ENCODE data around the gene SERTM1. TPM values are rescaled to one million over a fixed set of nuclear protein-coding genes. Genes with fewer than 3 reads are reported as not detected.

Gene SERTM1
- total RNA-seq, 1 experiment from 2014 or later: 0.24 TPM

- WGBS (ENCODE audit: extremely low coverage, insufficient read length, low lambda C conversion rate): no CpG with 5 or more reads among the region's 33 CpGs
- Histone ChIP-seq H3K14ac (ENCODE audit: insufficient read depth, low read length) (no peak overlapping the region), H4K20me1 (ENCODE audit: control insufficient read depth, insufficient read depth, insufficient read length) (no peaks in the 10 kb centered on the region), H3K27me3 (ENCODE audit: insufficient read depth, low read length) (peaks cover 21% of the 10 kb centered on the region; the same call in 1 of the 2 replicates), H3K4ac (ENCODE audit: low read depth, low read length) (no peak overlapping the region), H3T11ph (ENCODE audit: low read length) (no peak overlapping the region), H3K18ac (ENCODE audit: insufficient read length, low read depth, low read length) (no peak overlapping the region), H4K5ac (ENCODE audit: insufficient read length, low read depth, low read length) (no peak overlapping the region), H3K4me2 (ENCODE audit: insufficient read depth, insufficient read length, low read length) (peak overlapping the region; percentile 91), H4K8ac (replicated peaks; ENCODE audit: insufficient read length, low read depth, low read length) (no peak overlapping the region), H3K79me1 (ENCODE audit: insufficient read depth, low read depth, low read length, poor library complexity, severe bottlenecking) (no peaks in the 10 kb centered on the region), H2BK12ac (ENCODE audit: insufficient read length, low read depth, low read length) (no peak overlapping the region), H2BK15ac (ENCODE audit: low read depth, low read length) (no peak overlapping the region; the same call in 1 of the 2 replicates), H3K27ac (ENCODE audit: insufficient read length, low read depth, low read length) (no peak overlapping the region), H2AK5ac (ENCODE audit: insufficient read length, low read length) (no peak overlapping the region), H3K4me1 (ENCODE audit: insufficient read depth, low read length) (no peaks in the 10 kb centered on the region; the same call in 1 of the 2 replicates), H2AFZ (ENCODE audit: low read length) (no peak overlapping the region), H3K23me2 (ENCODE audit: insufficient read length, low read depth, low read length, poor library complexity, severe bottlenecking) (peaks cover 9% of the 10 kb centered on the region), H3K9me3 (ENCODE audit: control insufficient read depth, low read depth, low read length) (no peaks in the 10 kb centered on the region), H4K91ac (ENCODE audit: insufficient read length, low read depth, low read length) (no peak overlapping the region), H2BK5ac (ENCODE audit: insufficient read length, low read length) (no peak overlapping the region), H3K56ac (ENCODE audit: insufficient read length, low read depth, low read length) (no peak overlapping the region), H2BK120ac (ENCODE audit: low read depth, low read length, poor library complexity, severe bottlenecking) (no peak overlapping the region), H2BK20ac (ENCODE audit: low read depth, low read length, poor library complexity, severe bottlenecking) (no peak overlapping the region), H3K79me2 (ENCODE audit: insufficient read depth, low read length) (no peaks in the 10 kb centered on the region), H3K23ac (ENCODE audit: insufficient read length, low read depth, low read length) (no peak overlapping the region), H3K9ac (ENCODE audit: extremely low read depth, insufficient read length, low read length) (no peak overlapping the region)
- Mint-ChIP-seq H3K4me1 (peaks cover 12 to 13% of the 10 kb centered on the region in 2 experiments), H3K9me3 (no peaks in the 10 kb centered on the region), H3K27me3 (ENCODE audit: low read depth) (peaks cover 64% of the 10 kb centered on the region), H3K27ac (no peak overlapping the region), H3K4me3 (peak overlapping the region; percentile 59 to 84), H3K36me3 (ENCODE audit: insufficient read depth in 1 of 3, low read depth in 3 of 3) (no peaks in the 10 kb centered on the region)
- peak; percentile 30 for DNase-seq
- TF ChIP-seq CTCF (conservative IDR thresholded peaks at IDR 0.05): no peak
These were observed 755 bp downstream of the SERTM1 start for GRCh38 chr13:36674337-36675212.

Measured in H9 (cell line).